Left lung (tissue), 10 donors: ENCODE measurements around the gene RHO. TPM values are rescaled to one million over a fixed set of nuclear protein-coding genes. Genes with fewer than 3 reads are reported as not detected.

Experiments used
- ATAC-seq: fragments of 200-7000 bp; cut with Tn5 transposase; one replicate; pipeline ENCODE4 v1.9.1; 2020; ENCODE audit warnings: moderate library complexity
- DNase-seq, 4 donors: peaks; one replicate each; pipeline ENCODE4 v3.0.0-alpha.2; 2013 to 2020
- H3K27ac ChIP-seq, 2 donors: fragments of 200-600 bp; sonication (generic) in 1 of 2; one replicate each; pipeline versions ENCODE4 v1.5.0 to v1.8.0; 2020 to 2021
- H3K27me3 ChIP-seq, 2 donors: fragments of 200-600 bp; sonication (generic) in 1 of 2; one replicate each; pipeline versions ENCODE4 v1.5.0 to v1.8.0; 2020 to 2021
- H3K36me3 ChIP-seq, 2 donors: fragments of 200-600 bp; sonication (generic) in 1 of 2; one replicate each; pipeline versions ENCODE4 v1.5.0 to v1.8.0; 2020 to 2021
- H3K4me1 ChIP-seq, 2 donors: fragments of 200-600 bp; one replicate each; pipeline ENCODE4 v1.8.0; 2021
- H3K4me3 ChIP-seq, 2 donors: fragments of 200-600 bp; sonication (generic) in 1 of 2; one replicate each; pipeline versions ENCODE4 v1.5.0 to v1.8.0; 2020 to 2021; ENCODE audit warnings: mild to moderate bottlenecking in 1 of 2
- H3K9me3 ChIP-seq, 2 donors: fragments of 200-600 bp; sonication (generic) in 1 of 2; one replicate each; pipeline versions ENCODE4 v1.5.0 to v1.8.0; 2020 to 2021
- CTCF ChIP-seq, 2 donors: fragments of 200-600 bp; sonication (generic) in 1 of 2; IDR thresholded peaks; one replicate each; pipeline versions ENCODE4 v1.5.0 to v1.8.0; 2021; ENCODE audit warnings: antibody characterized with exemption in 2 of 2
- intact Hi-C, 2 donors: fragments of 100-400 bp; cut with DNase I; formaldehyde crosslinking; loops; one replicate each; pipeline versions ENCODE4 v1.11.2 to v1.14.2; 2022
- polyA plus RNA-seq, 6 donors: library from polyadenylated mRNA; unstranded; fragments of 120-200 nt; gene quantifications; one replicate each; pipeline ENCODE4 v1.2.1, GENCODE V29; 2013; ENCODE audit not compliant: insufficient read length in 6 of 6
- total RNA-seq, 2 donors: library from RNA; stranded (reverse); fragmentation: NEBNext Ultra II Directional; extraction: Animal tissue kit (Norgen Biotek cat#: 25700); gene quantifications; one replicate each; pipeline ENCODE4 v1.2.1, GENCODE V29; 2021
- donor health status: DM: no; HTN: yes; CAD: no.
- donor health status: DM: no; HTN: no; CAD: no.

Gene RHO
- total and polyA plus RNA-seq, 8 donors = 0.08 to 0.17 (median 0.09) TPM; not detected in 2

GRCh38 chr3:129555153-129555550, 26.7 kb downstream of the RHO start:
- Histone ChIP-seq H3K27ac (no peak overlapping the region), H3K4me3 (no peak overlapping the region), H3K27me3 (no peaks in the 10 kb centered on the region), H3K36me3 (peaks cover 0 to 55% of the 10 kb centered on the region in 2 donors), H3K9me3 (no peaks in the 10 kb centered on the region), H3K4me1 (peaks cover 10 to 57% of the 10 kb centered on the region in 2 donors)
- DNase-seq (peak in 1 of 4 donors; percentile 70), ATAC-seq (no peak)
- no peak for TF ChIP-seq CTCF (IDR thresholded peaks at IDR 0.05)
- intact Hi-C loops = no loop called here

- Histone ChIP-seq H3K4me1 (peaks cover 16 to 64% of the 10 kb centered on the region in 2 donors), H3K9me3 (no peaks in the 10 kb centered on the region), H3K4me3 (no peak overlapping the region), H3K27me3 (no peaks in the 10 kb centered on the region), H3K36me3 (peaks cover 0 to 59% of the 10 kb centered on the region in 2 donors), H3K27ac (no peak overlapping the region)
- DNase-seq (peak in 1 of 4 donors; percentile 60), ATAC-seq (no peak)
- TF ChIP-seq CTCF (IDR thresholded peaks at IDR 0.05) = no peak
- intact Hi-C loops = no loop called here
These were observed 27.3 kb downstream of the RHO start for GRCh38 chr3:129555616-129556357.

- no peaks in the 10 kb centered on the region for H3K27me3 ChIP-seq
- peak in 1 of 4 donors; percentile 65 for DNase-seq
- TF ChIP-seq CTCF (IDR thresholded peaks at IDR 0.05) = no peak
- no peaks in the 10 kb centered on the region for H3K9me3 ChIP-seq
- H3K4me1 ChIP-seq = peaks cover 21 to 69% of the 10 kb centered on the region in 2 donors
- intact Hi-C loops = no loop called here
- no peak for ATAC-seq
- peaks cover 0 to 64% of the 10 kb centered on the region in 2 donors for H3K36me3 ChIP-seq
- H3K4me3 ChIP-seq = no peak overlapping the region
- H3K27ac ChIP-seq = no peak overlapping the region
These were observed 27.9 kb downstream of the RHO start for GRCh38 chr3:129556358-129556695.

- no peak for TF ChIP-seq CTCF (IDR thresholded peaks at IDR 0.05)
- intact Hi-C loops = no loop called here
- H3K9me3 ChIP-seq = no peaks in the 10 kb centered on the region
- DNase-seq = peak in 1 of 4 donors; percentile 67
- no peak for ATAC-seq
- H3K4me3 ChIP-seq = no peak overlapping the region
- peaks cover 24 to 76% of the 10 kb centered on the region in 2 donors for H3K4me1 ChIP-seq
- peaks cover 0 to 71% of the 10 kb centered on the region in 2 donors for H3K36me3 ChIP-seq
- no peaks in the 10 kb centered on the region for H3K27me3 ChIP-seq
- no peak overlapping the region for H3K27ac ChIP-seq
These were observed 28.6 kb downstream of the RHO start for GRCh38 chr3:129556890-129557547.

GRCh38 chr3:129557548-129557894, 29.1 kb downstream of the RHO start:
- intact Hi-C loops = no loop called here
- no peak for ATAC-seq
- DNase-seq = peak in 1 of 4 donors; percentile 62
- peaks cover 24 to 79% of the 10 kb centered on the region in 2 donors for H3K4me1 ChIP-seq
- no peaks in the 10 kb centered on the region for H3K9me3 ChIP-seq
- no peak overlapping the region for H3K4me3 ChIP-seq
- no peak for TF ChIP-seq CTCF (IDR thresholded peaks at IDR 0.05)
- peaks cover 0 to 76% of the 10 kb centered on the region in 2 donors for H3K36me3 ChIP-seq
- H3K27me3 ChIP-seq = no peaks in the 10 kb centered on the region
- H3K27ac ChIP-seq = peak overlapping the region in 1 of 2 donors; percentile 19
